ENCODE data around the gene MAGEB10. TPM values are rescaled to one million over a fixed set of nuclear protein-coding genes. Genes with fewer than 3 reads are reported as not detected.

MAGEB10 gene
- not detected in 2 replicates for total RNA-seq

GRCh38 chrX:27807690-27808089 lies at the start of gene MAGEB10:
MAGEB10 (plus strand) TSS chrX:27807990; CDS start chrX:27821307, 13,317 bp downstream.

Other genes with a start within 250 kb of the MAGEB10 start
- gene DCAF8L2, start 217.6 kb upstream of the MAGEB10 start, total RNA-seq = under 0.01 TPM in 1 of 2 replicates, not detected in the other
- gene DCAF8L1, start 173.5 kb downstream of the MAGEB10 start, total RNA-seq = not detected in 2 replicates

Data from subcutaneous preadipocyte (primary cell).